ENCODE measurements around the gene ABAT.

The ABAT gene

GRCh38 chr16:8831450-8831849 is 157.0 kb downstream of the ABAT start:
- H4K20me1 ChIP-seq (ENCODE audit: insufficient read depth, low read length), result no peaks in the 10 kb centered on the region
- DNase-seq, result no peak
- H3K27ac ChIP-seq (ENCODE audit: low read length), result no peak overlapping the region
- TF ChIP-seq CTCF (IDR thresholded peaks at IDR 0.05; ENCODE audit: low read length) (no peak), EZH2phosphoT487 (IDR thresholded peaks at IDR 0.05; ENCODE audit: low read length) (no peak), EZH2 (optimal IDR thresholded peaks at IDR 0.05; ENCODE audit: low read depth, low read length) (no peak)
- no peak overlapping the region for H3K9ac ChIP-seq (ENCODE audit: low read length)
- H3K27me3 ChIP-seq (replicated peaks; ENCODE audit: insufficient read depth, low read length), result no peaks in the 10 kb centered on the region
- H3K9me2 ChIP-seq (replicated peaks; ENCODE audit: insufficient read depth, low read length), result no peaks in the 10 kb centered on the region
- H3K79me2 ChIP-seq (ENCODE audit: low read length), result peaks cover 52% of the 10 kb centered on the region
- no peak overlapping the region for H3K4me3 ChIP-seq (ENCODE audit: low read length)
- no peaks in the 10 kb centered on the region for H3K9me3 ChIP-seq (replicated peaks; ENCODE audit: insufficient read depth, low read length)
- no peaks in the 10 kb centered on the region for H3K4me1 ChIP-seq (ENCODE audit: low read length)
- H3K36me3 ChIP-seq (replicated peaks; ENCODE audit: insufficient read depth, low read length), result peaks cover 12% of the 10 kb centered on the region
- H3K4me2 ChIP-seq (ENCODE audit: low read depth, low read length), result no peak overlapping the region
- no peaks in the 10 kb centered on the region for H3F3A ChIP-seq (ENCODE audit: insufficient read depth, low read length)
- no peak overlapping the region for H2AFZ ChIP-seq (ENCODE audit: low read length)

- no peaks in the 10 kb centered on the region for H3K27me3 ChIP-seq (replicated peaks; ENCODE audit: insufficient read depth, low read length)
Measured at GRCh38 chr16:8831871-8832716, 157.7 kb downstream of the ABAT start.

GRCh38 chr16:8832717-8833105 is 158.3 kb downstream of the ABAT start:
- peaks cover 56% of the 10 kb centered on the region for H3K79me2 ChIP-seq (ENCODE audit: low read length)
- no peak overlapping the region for H3K27ac ChIP-seq (ENCODE audit: low read length)
- TF ChIP-seq EZH2 (optimal IDR thresholded peaks at IDR 0.05; ENCODE audit: low read depth, low read length) (no peak), CTCF (IDR thresholded peaks at IDR 0.05; ENCODE audit: low read length) (no peak), EZH2phosphoT487 (IDR thresholded peaks at IDR 0.05; ENCODE audit: low read length) (no peak)
- no peak overlapping the region for H3K4me2 ChIP-seq (ENCODE audit: low read depth, low read length)
- H3K4me1 ChIP-seq (ENCODE audit: low read length), result no peaks in the 10 kb centered on the region
- H2AFZ ChIP-seq (ENCODE audit: low read length), result no peak overlapping the region
- no peak overlapping the region for H3K4me3 ChIP-seq (ENCODE audit: low read length)
- no peaks in the 10 kb centered on the region for H3K9me2 ChIP-seq (replicated peaks; ENCODE audit: insufficient read depth, low read length)
- DNase-seq, result no peak
- no peaks in the 10 kb centered on the region for H3F3A ChIP-seq (ENCODE audit: insufficient read depth, low read length)
- H3K27me3 ChIP-seq (replicated peaks; ENCODE audit: insufficient read depth, low read length), result no peaks in the 10 kb centered on the region
- H3K9me3 ChIP-seq (replicated peaks; ENCODE audit: insufficient read depth, low read length), result no peaks in the 10 kb centered on the region
- H3K36me3 ChIP-seq (replicated peaks; ENCODE audit: insufficient read depth, low read length), result peaks cover 12% of the 10 kb centered on the region; the same call in 1 of the 2 replicates
- H4K20me1 ChIP-seq (ENCODE audit: insufficient read depth, low read length), result no peaks in the 10 kb centered on the region
- H3K9ac ChIP-seq (ENCODE audit: low read length), result no peak overlapping the region

More at GRCh38 chr16:8831871-8832716, 157.7 kb downstream of the ABAT start:
- H2AFZ ChIP-seq (ENCODE audit: low read length), result no peak overlapping the region
- no peak overlapping the region for H3K27ac ChIP-seq (ENCODE audit: low read length)
- no peaks in the 10 kb centered on the region for H4K20me1 ChIP-seq (ENCODE audit: insufficient read depth, low read length)
- no peaks in the 10 kb centered on the region for H3K9me3 ChIP-seq (replicated peaks; ENCODE audit: insufficient read depth, low read length)
- H3K9me2 ChIP-seq (replicated peaks; ENCODE audit: insufficient read depth, low read length), result no peaks in the 10 kb centered on the region
- H3K36me3 ChIP-seq (replicated peaks; ENCODE audit: insufficient read depth, low read length), result peaks cover 12% of the 10 kb centered on the region; the same call in 1 of the 2 replicates
- peaks cover 52% of the 10 kb centered on the region for H3K79me2 ChIP-seq (ENCODE audit: low read length)
- no peaks in the 10 kb centered on the region for H3F3A ChIP-seq (ENCODE audit: insufficient read depth, low read length)
- no peak for DNase-seq
- H3K9ac ChIP-seq (ENCODE audit: low read length), result no peak overlapping the region
- no peak for TF ChIP-seq EZH2 (optimal IDR thresholded peaks at IDR 0.05; ENCODE audit: low read depth, low read length)
- no peak for TF ChIP-seq EZH2phosphoT487 (IDR thresholded peaks at IDR 0.05; ENCODE audit: low read length)
- no peak for TF ChIP-seq CTCF (IDR thresholded peaks at IDR 0.05; ENCODE audit: low read length)
- no peak overlapping the region for H3K4me3 ChIP-seq (ENCODE audit: low read length)
- no peaks in the 10 kb centered on the region for H3K4me1 ChIP-seq (ENCODE audit: low read length)
- H3K4me2 ChIP-seq (ENCODE audit: low read depth, low read length), result no peak overlapping the region
